Activated CD8-positive, alpha-beta memory T cell treated with anti-CD3 and anti-CD28 coated beads, Interleukin-2, amount 50 U/mL, for 1 hour (primary cell): ENCODE results near the gene RGS17.
"Not testable (repeated sequence)": the region's sequence is repeated elsewhere in the genome, so short reads cannot be mapped to it uniquely, and the experiment has no call there.

Experiments
- DNase-seq: peaks from one replicate; pipeline ENCODE4 v3.0.0-alpha.2; 2020; ENCODE audit errors: extremely low read depth

Gene RGS17

DNA sequence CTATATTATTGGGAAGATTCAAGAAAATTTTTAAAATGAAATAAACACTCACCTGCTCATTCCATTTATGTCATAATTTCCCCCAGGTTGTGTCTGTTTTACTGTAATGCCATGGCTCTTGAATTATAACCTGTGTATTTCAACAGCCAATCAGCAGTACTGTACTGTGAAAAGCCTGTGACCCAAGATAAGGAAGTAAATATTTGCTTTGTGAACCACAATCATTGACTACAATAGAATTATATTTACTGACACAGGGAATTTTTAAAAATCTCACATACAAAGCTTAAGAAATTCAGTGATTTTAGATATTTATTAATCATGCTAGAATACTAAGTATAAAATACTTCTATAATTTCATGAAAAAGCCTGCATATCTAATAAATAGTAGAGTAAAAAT lies 6.0 kb downstream of the RGS17 start:
- no peak for DNase-seq

DNA sequence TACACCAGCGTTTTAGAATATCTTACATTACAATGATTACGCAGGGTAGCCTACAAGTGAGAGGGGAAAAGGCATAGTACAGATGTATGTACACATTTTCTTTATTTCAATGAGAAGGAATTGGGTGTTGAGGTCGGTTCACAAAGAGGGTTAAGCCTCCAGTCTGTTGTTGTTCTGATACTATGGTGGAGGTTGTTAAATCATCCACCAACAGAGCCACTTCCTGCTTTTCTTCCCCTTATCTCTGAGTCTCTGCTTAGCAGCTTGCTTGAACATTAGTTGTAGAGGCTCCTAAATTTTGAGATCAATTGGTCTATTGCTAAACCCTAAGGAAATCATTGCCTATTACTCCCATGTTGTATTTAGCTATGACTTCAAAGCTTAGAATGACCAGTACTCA lies 7.3 kb downstream of the RGS17 start:
- DNase-seq = no peak

DNA sequence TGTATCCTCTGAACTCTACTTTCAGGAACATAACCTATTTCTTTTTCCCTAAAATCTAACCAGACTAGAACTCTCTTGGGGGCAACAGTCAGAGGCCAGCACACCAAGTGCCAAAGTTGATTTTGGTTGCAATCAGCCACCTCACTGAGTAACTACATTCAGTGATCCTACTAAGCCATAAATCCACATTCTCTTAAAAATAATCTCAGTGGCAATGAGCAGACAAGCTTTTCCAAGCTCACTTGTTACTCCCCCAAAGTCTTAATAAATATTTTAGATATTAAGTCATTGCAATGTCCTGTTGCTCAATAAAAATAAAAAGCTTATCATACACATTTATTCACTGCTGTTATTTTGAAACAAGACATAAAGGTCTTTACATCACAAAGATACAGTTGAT lies 9.8 kb downstream of the RGS17 start:
- DNase-seq = no peak

DNA sequence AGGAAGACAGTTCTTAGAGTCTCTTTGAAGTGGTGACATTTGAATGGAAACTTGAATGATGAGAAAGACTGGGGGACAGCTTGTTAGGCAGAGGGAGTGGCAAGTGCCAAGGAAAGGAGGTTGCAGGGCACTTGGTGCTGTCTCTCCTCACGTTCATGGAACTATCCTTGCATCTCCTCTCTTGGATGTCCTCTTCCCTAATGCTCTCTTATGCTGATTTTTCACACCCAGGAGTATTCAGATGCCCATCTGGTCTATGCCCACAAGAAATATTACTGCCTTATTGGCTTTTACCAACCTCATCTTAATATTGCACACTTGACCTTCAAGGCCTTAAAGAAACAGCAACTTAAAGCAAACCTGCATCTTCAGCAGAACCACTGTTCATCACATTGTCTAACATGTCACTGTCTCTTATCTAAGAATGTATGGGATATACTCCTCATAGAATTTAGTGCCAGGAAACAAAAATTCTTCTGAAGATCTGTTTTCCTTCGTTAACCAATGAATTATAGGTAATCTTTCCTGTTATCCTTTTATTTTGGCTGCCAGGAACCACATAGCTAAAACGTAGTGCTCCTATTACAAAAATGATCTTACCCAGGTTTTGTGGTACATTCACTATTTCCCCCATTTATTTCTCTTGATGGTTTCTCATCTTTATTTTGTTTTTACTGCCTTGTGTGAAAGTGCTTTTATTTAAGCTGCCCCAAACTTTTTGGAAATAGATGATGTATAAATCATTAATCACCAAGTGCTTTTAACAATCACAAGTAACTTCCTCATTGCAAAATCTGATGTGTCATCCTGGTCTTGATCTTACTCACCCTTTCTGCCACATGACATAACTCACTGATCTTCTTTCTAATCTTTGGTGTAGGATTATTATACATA lies 12.8 kb downstream of the RGS17 start:
- DNase-seq = no peak

DNA sequence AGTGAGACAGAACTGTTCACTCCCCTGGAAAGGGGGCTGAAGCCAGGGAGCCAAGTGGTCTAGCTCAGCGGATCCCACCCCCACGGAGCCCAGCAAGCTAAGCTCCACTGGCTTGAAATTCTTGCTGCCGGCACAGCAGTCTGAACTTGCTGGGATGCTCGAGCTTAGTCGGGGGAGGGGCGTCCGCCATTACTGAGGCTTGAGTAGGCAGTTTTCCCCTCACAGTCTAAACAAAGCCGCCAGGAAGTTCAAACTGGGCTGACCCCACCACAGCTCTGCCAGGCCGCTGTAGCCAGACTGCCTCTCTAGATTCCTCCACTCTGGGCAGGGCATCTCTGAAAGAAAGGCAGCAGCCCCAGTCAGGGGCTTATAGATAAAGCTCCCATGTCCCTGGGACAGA lies 20.0 kb downstream of the RGS17 start:
- not testable (repeated sequence) for DNase-seq

DNA sequence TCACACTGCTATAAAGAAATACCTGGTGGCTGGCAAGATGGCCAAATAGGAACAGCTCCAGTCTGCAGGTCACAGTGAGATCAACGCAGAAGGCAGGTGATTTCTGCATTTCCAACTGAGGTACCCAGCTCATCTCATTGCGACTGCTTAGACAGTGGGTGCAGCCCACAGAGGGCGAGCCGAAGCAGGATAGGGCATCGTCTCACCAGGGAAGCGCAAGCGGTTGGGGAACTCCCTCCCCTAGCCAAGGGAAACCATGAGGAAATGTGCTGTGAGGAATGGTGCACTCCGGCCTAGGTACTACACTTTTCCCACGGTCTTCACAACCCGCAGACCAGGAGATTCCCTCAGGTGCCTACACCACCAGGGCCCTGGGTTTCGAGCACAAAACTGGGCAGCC lies 20.5 kb downstream of the RGS17 start:
- not testable (repeated sequence) for DNase-seq

DNA sequence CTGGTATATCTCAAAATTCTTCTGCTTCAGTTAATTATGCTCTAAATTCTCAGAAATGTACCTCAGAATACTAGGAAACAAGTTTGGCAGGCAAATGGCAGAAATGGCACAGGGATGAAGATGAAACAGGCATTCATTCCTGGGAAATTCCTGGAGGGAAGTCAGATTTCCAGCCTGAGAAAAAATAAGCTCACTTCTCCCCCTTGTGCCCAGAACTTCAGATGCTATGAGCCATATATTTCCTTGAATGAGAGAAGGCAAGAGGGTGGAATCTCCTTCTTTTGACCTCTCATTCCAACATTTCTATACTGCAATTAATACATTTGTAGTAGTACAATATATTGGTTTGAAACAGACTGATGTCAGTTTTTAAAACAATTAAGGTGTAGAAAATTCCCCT lies 22.8 kb downstream of the RGS17 start:
- no peak for DNase-seq

DNA sequence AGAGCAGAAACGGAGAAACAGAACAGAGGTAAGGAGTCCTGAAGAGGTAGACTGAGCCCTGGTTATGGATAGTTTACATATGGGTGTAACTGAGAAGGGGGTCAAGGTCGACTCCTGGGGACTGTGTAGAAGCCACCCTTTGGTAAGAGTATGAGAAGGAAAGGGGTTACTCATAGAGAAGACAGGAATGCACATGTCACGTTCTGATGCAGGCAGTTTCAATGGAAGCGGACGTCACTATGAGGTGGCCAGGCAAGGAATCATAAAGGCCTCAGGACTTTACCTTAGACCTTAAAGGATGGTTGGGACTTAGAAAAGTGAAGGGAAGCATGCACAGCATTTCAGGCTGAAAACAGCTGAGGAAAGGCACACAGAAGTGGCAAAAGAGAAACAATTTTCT lies 25.1 kb downstream of the RGS17 start:
- DNase-seq = no peak

DNA sequence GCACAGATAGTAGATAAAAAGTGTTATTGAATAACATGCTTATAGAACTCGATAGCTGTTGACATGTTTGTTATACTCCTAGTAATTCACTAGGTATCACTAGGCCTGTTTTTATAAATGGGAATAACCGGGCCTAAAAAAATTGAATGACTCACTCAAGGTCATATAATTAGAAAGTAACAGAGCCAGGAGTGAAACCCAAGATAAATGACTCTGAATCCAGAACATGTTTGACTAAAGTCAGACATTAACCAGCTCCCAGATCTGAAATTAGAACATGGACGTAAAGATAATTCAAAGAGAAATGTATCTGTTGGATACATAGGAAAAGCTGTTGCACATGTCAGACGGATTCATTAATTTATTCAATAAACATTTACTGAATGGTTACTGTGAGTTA lies 26.9 kb downstream of the RGS17 start:
- DNase-seq = no peak

DNA sequence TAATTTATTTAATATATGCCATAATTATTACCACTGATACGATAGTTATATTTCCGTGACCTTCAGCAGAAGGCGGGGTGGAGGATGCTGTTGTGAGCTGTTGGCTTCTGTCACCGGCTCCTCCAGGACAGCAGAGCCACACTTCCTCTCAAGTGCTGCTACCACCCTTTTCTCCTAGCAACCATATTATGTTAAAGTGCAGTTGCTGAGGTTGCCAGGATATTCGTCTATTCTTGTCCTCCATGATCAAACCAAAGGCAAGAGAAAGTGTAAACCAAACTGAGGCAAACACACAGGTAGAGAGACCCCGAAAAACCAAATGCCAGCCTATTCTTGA lies 27.8 kb downstream of the RGS17 start:
- DNase-seq = no peak

DNA sequence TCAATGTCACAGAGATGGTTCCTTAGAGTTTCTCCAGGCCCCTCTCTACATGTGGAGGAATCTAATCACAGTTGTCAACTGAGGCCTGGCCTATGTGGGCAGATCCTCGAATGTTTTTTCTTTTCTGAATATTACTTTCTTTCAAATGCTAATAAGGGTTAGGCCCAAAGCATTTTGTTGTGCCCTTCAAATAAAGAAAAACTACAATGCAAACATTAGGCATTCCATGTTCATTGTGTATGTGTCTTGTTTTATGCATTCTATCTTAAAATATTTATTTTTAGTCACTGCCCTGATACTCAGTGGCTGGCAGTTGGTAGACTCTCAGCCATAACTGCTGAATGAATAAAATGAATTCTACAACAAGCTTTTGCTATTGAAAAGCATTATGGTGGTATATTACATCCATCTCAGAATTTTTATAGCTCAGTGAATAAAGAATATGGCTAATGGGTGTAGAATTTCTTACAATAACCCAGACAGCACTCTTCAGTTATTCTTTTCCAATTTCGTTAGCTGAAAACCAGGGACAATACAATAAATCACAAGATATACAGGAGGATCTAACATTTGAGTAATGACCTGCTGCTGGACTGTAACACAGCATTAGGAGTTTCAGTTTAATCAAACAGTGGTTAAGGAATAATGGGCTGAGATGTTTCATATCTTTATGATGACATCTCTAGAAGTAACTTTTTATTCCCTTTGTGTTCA lies 28.3 kb downstream of the RGS17 start:
- DNase-seq = no peak

DNA sequence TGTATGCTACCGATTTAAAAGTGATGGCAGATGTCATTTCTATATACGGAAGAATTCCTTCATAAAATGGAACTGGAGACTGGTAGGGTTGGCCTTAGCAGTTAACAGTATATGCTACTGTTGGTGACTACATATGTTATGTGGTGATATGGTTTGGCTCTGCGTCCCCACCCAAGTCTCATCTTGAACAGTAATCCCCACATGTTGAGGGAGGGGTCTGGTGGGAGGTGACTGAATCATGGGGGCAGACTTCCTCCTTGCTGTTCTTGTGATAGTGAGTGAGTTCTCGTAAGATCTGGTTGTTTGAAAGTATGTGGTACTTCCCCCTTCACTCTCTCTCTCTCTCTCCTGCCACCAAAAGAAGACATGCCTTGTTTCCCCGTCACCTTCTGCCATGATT lies 29.6 kb downstream of the RGS17 start:
- no peak for DNase-seq

DNA sequence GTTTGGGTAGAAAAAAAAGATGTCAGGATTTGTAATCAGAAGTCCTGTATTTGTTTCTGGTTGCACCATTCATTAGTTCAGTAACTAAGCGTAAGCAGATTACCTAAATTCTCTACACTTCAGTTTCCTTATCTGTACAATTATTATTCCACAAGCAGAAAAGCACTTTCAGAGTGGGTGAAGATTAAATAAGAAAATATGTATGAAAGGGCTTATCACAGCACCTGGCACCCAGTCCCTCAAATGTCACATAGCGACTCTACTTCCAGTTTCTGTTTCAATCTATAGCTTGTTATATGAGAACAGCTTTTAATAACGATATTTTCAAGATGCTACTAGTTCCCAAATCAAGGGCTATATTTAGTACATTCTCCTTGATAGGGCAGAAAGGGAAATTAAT lies 31.4 kb downstream of the RGS17 start:
- DNase-seq = no peak

DNA sequence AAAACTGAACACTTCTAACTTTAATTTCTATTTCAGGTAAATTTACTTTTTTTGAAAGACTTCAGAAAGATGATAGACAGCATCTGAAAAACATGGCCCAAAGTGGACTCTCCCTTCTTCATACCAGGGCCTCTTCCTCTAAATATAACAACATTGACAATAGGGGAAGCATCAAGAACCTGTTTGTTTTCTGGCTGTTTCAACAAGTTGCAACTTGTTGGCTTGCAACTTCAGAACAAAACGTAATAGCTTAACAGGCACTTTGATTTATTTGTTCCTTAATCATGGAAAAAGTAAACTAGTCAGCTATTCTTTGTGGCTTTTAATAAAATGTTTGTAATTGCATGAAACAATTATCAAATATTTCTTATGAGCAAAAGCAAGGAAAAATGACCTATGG lies 34.3 kb downstream of the RGS17 start:
- DNase-seq = no peak

DNA sequence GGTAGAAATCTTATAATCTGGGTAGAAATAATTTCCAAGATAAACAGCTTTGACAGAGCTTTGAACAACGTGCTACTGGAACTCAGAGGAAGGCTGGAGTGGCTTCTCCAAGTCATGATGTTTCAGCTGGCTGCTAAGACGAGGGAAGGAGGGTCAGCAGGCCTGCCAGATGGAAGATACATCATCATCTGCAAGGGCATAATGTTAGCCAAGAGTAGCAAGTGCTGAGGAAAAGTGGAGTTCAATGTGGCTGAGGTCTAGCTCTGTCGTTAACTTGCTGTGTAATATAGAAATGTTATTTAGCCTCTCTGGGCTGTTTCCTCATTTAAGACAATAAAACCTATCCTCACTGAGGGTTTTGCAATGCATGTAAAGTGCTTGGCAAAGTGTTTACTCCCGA lies 35.1 kb downstream of the RGS17 start:
- no peak for DNase-seq

DNA sequence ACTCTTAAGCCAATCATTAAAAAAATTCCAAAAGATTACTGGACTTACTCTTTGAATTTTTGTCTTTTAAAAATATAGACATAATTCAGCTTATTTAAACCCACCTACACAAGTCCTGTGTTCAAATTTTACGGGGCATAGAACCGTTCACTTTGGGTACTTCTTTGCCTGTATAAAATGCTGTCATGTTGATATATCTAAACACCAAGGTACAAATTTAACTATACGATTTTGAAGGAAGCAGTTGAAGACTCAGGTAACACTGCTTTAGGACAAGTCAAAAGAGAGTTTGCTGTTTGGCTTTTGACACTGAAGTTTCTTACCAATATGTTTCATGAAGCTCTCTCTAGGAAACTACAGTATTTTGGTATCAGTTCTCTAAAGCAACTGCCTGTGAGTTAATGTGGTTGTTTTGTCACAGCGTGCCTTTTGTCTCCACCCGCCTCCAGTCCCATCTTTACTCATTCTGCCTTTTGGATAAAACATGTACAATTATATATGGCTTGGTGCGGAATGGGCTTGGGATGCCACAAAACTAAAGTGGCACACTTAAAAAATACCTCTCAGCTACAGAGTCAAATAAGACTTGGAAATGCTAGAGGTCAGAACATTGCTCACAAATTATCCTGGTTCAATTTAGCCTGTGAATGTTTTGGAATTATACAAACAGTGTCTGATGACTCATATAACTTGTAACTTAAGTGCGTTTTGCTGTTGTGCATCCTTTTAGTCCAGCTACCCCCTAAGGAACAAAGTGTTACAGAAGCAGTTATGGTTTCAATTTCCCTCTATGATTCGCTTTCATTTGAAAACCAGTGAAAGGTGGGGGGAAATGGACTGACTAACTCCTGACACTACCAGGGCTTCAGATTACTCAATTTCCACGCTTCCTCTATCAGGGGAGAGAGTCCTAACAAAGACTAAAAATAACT lies 38.7 kb downstream of the RGS17 start:
- no peak for DNase-seq

DNA sequence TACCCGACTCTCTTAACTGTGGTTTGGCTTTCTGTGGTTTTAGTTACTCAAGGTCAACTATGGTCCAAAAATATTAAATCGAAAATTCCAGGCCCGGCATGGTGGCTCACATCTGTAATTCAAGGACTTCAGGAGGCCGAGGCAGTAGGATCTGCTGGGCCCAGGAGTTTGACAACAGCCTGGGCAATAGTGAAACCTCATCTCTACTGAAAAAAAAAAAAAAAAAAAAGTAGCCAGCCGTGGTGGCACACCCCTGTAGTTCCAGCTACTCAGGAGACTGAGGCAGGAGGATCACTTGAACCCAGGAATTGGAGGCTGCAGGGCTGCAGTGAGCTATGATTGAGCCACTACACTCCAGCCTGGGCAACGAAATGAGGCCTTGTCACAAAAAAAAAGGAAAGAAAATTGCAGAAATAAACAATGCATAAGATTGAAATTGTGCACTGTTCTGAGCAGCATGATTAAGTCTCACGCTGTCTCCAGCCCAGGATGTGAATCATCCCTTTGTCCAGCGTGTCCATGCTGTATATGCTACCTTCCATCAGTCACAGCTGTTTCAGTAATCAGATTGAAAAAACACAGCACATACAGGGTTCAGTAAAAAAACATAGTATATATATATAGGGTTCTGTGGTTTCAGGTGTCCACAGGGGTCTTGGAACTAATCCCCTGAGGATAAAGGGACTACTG lies 40.7 kb downstream of the RGS17 start:
- no peak for DNase-seq

DNA sequence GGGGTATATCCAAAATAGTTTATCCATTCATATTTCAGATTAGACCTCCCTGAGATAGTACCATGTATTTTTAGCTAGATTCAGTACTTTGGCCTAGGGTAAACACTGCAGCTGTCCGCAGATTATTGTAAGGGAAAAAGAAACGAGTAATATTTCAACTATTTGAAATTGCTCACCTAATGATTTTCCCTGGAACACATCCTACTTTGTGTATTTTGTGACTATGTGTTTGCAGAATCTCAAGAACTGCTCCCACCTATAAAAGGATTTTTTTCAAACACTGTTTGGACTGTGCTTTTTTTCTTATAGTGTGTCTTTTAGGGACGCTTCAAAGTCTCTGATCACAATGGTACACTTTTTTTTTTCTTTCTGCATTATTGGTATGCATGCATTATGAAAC lies 42.3 kb downstream of the RGS17 start:
- no peak for DNase-seq

DNA sequence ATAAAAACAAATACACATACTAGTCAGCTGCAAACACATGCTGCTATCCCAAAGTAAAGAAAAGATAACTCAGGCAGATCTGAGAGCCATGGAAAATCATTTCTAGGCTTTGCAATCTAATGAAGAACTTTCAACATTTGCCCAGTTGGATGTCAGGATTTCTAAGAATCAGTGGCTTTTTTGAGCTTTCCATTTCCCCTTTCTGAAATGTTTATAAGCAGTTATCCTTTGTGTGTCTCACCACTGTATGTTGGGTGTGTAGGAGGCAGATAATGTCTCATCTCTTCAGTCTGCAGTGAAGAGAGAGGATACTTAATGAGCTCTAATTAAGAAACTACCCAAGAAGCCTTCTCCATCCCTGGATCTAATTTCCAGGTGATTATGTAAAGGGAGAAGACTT lies 43.6 kb downstream of the RGS17 start:
- no peak for DNase-seq

DNA sequence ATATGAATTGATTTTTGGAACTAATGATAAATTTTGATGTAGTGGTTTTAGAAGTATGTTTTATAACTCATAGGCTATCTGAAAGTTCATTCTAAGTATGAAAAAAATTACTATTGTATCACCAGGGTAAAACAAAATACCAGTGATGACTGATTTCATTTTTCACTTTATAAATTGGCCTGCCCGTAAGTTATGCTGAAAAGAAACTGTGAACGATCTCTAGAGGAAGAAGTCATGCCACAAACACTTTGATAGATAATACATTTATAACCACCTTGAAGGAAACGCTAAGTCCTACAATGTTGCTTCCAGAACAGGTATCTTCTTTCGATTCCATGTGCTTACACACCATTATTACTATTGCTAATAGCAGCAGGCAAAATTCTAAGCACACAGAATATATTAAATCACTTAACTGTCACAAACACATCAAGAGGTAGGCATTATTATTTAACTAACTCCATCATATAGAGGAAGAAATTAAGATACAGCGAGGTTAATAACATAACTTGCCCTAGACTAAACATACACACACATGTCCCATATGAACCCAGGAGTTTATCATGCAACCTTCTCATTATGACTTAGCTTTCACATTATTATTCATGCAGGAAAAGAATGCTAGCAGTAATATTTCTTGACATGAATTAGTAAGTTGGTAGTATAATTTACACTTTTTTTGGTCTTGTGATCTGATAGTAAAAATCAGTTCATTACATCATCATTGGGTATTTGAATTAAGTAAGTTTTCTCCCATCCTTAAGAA lies 44.7 kb downstream of the RGS17 start:
- DNase-seq = no peak

DNA sequence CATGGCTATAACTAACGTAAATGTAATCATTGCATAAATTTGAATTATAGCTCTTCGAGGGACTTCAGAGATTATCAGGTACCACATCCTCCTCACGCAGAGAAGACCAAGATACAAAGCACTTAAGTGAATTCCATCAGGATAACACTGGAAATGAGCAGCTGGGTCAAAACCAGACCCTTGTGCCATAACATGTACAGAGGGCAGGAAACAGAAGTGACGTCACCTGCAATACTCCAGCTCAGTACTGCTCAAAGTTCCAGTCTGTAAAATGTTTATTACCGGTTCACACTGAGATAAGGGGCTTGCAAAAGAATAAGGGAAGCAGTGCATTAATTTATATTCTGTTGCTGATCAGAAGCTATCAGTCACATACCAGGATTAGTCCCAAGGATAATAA lies 45.8 kb downstream of the RGS17 start:
- DNase-seq = no peak
